Lung (tissue), 13 donors: ENCODE results near the gene CST7. TPM values are rescaled to one million over a fixed set of nuclear protein-coding genes. Genes with fewer than 3 reads are reported as not detected.

Experiments
- ATAC-seq: fragments of 200-7000 bp; cut with Tn5 transposase; one replicate; pipeline ENCODE4 v1.9.1; 2020; ENCODE audit warnings: moderate number of reproducible peaks; ENCODE audit not compliant: insufficient read depth, low FRiP score
- DNase-seq, 3 donors: peaks; one replicate each; pipeline ENCODE4 v3.0.0-alpha.2; 2013 to 2017
- H3K27ac ChIP-seq, 2 donors: one replicate each; pipeline ENCODE4 v1.5.1; 2013; ENCODE audit warnings: mild to moderate bottlenecking in 2 of 2, moderate library complexity in 2 of 2, control low read depth in 1 of 2, inconsistent platforms in 1 of 2, low read depth in 1 of 2, low read length in 1 of 2
- H3K27me3 ChIP-seq, 3 donors: one replicate each; pipeline ENCODE4 v1.5.1; 2013; ENCODE audit warnings: low read length in 2 of 3; ENCODE audit not compliant: control insufficient read depth in 3 of 3, insufficient read depth in 3 of 3
- H3K36me3 ChIP-seq, 4 donors: one replicate each; pipeline ENCODE4 v1.5.1; 2013; ENCODE audit warnings: low read length in 4 of 4, mild to moderate bottlenecking in 1 of 4, moderate library complexity in 1 of 4; ENCODE audit not compliant: control insufficient read depth in 4 of 4, insufficient read depth in 4 of 4
- H3K4me1 ChIP-seq, 5 donors: one replicate each; pipeline ENCODE4 v1.5.1; 2013; ENCODE audit warnings: low read length in 5 of 5, mild to moderate bottlenecking in 2 of 5, moderate library complexity in 1 of 5; ENCODE audit not compliant: control insufficient read depth in 5 of 5, insufficient read depth in 5 of 5
- H3K4me3 ChIP-seq: one replicate; pipeline ENCODE4 v1.5.1; 2013; ENCODE audit warnings: mild to moderate bottlenecking, control low read depth, moderate library complexity
- H3K9ac ChIP-seq, 2 donors: one replicate each; pipeline ENCODE4 v1.5.1; 2013; ENCODE audit warnings: low read length in 2 of 2, control low read depth in 1 of 2; ENCODE audit not compliant: insufficient read depth in 1 of 2
- H3K9me3 ChIP-seq, 4 donors: one replicate each; pipeline ENCODE4 v1.5.1; 2013; ENCODE audit warnings: low read length in 3 of 4, mild to moderate bottlenecking in 1 of 4, moderate library complexity in 1 of 4; ENCODE audit not compliant: control insufficient read depth in 4 of 4, insufficient read depth in 3 of 4
- CTCF ChIP-seq: IDR thresholded peaks from 2 replicates; pipeline ENCODE4 v1.5.1; 2012; ENCODE audit warnings: mild to moderate bottlenecking; ENCODE audit errors: control extremely low read depth, extremely low read depth
- WGBS, 2 donors: extraction: QIAGEN DNeasy Blood & Tissue Kit; methylation state at CpG; one replicate each; pipeline ENCODE4 v1.1.7; 2013; 5-methylcytosine and 5-hydroxymethylcytosine counted together
- polyA plus RNA-seq, 2 donors: library from polyadenylated mRNA; stranded (reverse); fragments of 200-250 nt; gene quantifications; one replicate each; pipeline ENCODE4 v1.2.1, GENCODE V29; 2013
- small RNA-seq: library from RNA; depleted of rRNA; stranded (forward); fragments of <200 nt; gene quantifications from one replicate; pipeline ENCODE3, GENCODE V24; 2014; ENCODE audit warnings: low replicate concordance
- total RNA-seq, 2 donors: library from RNA; depleted of rRNA in 1 of 2; stranded (reverse); fragments of >200 nt in 1 of 2; gene quantifications; one replicate each; pipeline ENCODE4 v1.2.1, GENCODE V29; 2014 to 2021
- donor health status: control.
- donor health status: control.
- donor health status: Bipolar disorder and iron deficiency.
- donor health status: healthy.
- donor health status: DM: yes; HTN: yes; CAD: no.

Gene CST7
- total and polyA plus RNA-seq, 4 donors = 4.7 to 119 (median 8.4) TPM

DNA sequence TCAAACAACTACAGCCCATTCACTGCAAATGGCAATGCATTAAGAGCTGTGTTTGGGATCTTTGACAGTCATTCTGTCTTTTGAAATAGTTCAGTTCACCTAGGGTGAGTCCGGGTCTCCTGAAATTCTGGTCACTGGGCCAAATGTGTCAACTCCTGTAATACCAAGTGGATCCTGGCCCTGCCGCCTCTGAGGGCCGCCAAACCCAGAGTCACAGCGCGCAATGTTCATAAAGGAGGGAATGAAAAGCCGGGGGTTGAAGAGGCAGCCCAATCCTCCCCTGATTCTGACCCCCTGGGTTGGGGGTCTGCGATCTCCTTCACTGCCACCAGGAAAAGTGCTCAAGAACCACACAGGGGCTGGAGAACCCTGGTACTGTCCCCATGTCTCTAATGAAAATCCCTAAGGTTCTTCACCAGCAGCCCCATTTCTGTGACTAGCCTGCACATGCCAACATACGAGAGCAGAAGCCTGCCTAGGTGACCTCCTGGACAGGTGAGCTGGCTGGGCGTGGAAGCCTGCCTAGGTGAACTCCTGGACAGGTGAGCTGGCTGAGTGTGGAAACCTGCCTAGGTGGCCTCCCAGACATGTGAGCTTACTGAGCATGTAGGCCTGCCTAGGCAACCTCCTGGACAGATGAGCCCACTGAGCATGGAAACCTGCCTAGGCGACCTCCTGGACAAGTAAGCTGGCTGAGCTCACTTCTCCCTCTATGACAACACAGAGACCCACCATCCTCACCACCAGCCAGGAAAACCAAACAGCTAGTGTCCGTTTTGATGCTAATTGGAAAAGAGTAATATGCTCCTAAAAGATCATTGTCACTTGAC lies 59.5 kb downstream of the CST7 start:
- no peak for ATAC-seq
- DNase-seq = no peak
- WGBS, 2 donors = 94 to 95% methylated on average over 11 of the region's 11 CpGs
- Histone ChIP-seq H3K9ac (no peak overlapping the region), H3K4me1 (no peaks in the 10 kb centered on the region), H3K9me3 (no peaks in the 10 kb centered on the region), H3K36me3 (peaks cover 8 to 52% (median 12%) of the 10 kb centered on the region in 4 donors), H3K4me3 (no peak overlapping the region), H3K27me3 (no peaks in the 10 kb centered on the region), H3K27ac (no peak overlapping the region)
- no peak for TF ChIP-seq CTCF

Small RNAs within 50 kb of the gene (small RNA-seq; reads per million reads assigned to genes)
- not detected for gene RNU6-1257P

Other genes with a start within 250 kb of the CST7 start
- 10 to 100 TPM; 52.4 to 73.3 TPM for gene APMAP, start 43.5 kb downstream of the CST7 start, total RNA-seq
- 10 to 100 TPM; 40.8 to 87.0 TPM for gene APMAP, start 43.5 kb downstream of the CST7 start, polyA plus RNA-seq
- gene ACSS1, start 108.9 kb downstream of the CST7 start, total RNA-seq = 10 to 100 TPM; 33.6 to 38.9 TPM
- 10 to 100 TPM; 15.8 to 20.3 TPM for gene ACSS1, start 108.9 kb downstream of the CST7 start, polyA plus RNA-seq
- gene VSX1, start 132.9 kb downstream of the CST7 start, total RNA-seq = not detected
- not detected for gene VSX1, start 132.9 kb downstream of the CST7 start, polyA plus RNA-seq
- 10 to 100 TPM; 33.8 to 78.8 TPM for gene ENTPD6, start 246.4 kb downstream of the CST7 start, total RNA-seq
- gene ENTPD6, start 246.4 kb downstream of the CST7 start, polyA plus RNA-seq = 10 to 100 TPM; 52.0 to 52.5 TPM